SH-SY5Y (cell line): ENCODE results near the gene FBXW5.

Experiments
- GATA2 ChIP-seq: IDR thresholded peaks from 2 replicates; pipeline ENCODE4 v1.6.1; 2011; ENCODE audit warnings: mild to moderate bottlenecking, low read depth, low read length
- GATA3 ChIP-seq: IDR thresholded peaks from 2 replicates; pipeline ENCODE4 v1.6.1; 2011; ENCODE audit warnings: low read depth, mild to moderate bottlenecking, low read length, moderate library complexity

- no peak for TF ChIP-seq GATA2
- TF ChIP-seq GATA3 = no peak
Observed at GRCh38 chr9:136940526-136941230, 3.9 kb downstream of the FBXW5 start.
